ENCODE data around the gene DOP1B.

DOP1B gene

DNA sequence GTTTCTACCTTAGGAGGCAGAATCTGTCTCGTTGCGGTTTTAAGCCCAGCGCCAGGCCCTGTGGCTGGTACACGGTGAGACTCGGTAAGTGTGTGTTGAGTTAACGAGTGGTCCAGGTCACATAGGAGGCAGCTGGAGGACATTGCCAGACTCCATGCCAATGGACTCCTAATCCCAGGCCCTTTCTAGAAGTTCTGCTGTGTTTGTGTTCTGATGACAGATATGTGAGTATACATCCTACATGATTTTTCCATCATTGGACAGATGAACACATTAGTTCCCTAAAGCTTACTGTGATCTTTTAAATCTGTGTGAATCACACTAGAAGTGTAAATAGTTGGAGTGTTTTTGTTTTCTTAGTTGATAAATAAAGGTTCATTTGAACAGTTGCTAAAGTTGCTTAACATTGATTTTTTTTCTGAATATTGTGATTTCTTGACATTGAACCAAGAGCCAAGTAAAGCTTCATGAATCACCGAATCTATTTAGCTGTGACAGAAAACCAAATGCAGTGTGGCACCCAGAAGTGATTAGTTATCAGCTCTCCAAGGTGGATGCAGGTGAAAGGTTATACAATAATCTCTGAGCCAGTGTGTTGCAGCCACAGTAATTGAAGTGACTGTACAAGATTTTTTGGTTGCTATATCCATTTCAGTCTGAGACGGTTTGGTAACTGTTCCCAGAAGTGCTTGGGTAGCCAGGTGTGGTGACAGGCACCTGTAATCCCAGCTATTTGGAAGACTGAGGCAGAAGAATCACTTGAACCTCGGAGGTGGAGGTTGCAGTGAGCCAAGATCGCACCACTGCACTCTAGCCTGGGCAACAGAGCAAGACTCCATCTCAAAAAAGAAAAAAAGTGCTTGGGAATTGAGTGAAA lies 46.3 kb downstream of the DOP1B start:
- no peak for DNase-seq (ENCODE audit: low read depth in 3 of 3, low spot score in 1 of 3)

DNA sequence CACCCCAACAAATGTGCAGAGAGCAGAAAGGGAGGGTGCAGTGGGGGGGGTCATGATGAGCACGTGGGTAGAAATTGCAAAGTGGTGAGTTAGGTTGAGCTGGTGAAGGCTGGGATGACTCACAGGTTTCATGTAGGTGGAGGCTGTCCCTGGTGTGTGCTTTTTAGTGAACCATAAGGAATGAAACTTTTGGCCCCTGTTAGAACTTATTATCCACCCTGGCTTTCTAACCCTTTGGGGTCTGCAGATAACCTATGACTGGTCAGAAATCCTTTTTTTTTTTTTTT lies 46.9 kb downstream of the DOP1B start:
- DNase-seq (ENCODE audit: low read depth in 3 of 3, low spot score in 1 of 3), result peak in 1 of 3 donors; percentile 13

DNA sequence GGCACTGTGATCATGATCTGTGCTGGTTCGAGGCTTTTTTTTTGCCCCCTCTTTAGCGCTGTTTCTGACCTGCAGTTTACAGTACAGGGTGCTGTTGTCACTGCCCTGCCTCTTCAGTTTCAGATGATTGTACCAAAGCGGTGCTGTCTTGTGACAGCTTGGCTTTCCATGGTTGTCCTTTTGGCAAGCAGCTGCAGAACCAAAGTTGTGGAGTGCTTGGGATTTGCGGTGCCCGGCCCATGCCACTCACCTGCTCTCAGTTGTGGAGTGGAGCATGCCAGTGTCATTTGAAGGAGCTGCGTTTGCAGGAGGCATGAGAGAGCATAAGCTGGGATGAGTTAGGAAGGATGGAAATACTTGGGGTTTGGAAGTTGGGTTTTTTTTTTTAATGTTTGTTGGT lies 48.4 kb downstream of the DOP1B start:
- no peak for DNase-seq (ENCODE audit: low read depth in 3 of 3, low spot score in 1 of 3)

DNA sequence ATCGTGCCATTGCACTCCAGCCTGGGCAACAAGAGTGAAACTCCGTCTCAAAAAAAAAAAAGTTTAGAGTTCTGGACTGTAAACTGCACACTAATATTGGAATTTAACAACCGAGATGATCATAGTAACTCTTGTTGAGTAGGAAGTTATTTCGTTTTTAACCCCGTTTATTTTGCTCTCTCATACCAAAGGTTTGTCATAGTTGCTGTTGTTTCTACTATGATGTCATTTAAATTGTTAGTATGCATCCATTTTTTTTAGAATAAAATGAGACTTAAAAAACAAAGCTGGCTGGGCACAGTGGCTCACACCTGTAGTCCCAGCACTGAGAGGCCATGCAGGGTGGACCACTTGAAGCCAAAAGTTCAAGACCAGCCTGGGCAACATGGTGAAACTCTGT lies 49.3 kb downstream of the DOP1B start:
- DNase-seq (ENCODE audit: low read depth in 3 of 3, low spot score in 1 of 3), result no peak
